ENCODE data around the gene MAPK1. TPM values are rescaled to one million over a fixed set of nuclear protein-coding genes. Genes with fewer than 3 reads are reported as not detected.
"Not testable (repeated sequence)": the region's sequence is repeated elsewhere in the genome, so short reads cannot be mapped to it uniquely, and the experiment has no call there.

Gene MAPK1
- total RNA-seq, 1 donor from 2014 or later: 101 TPM

DNA sequence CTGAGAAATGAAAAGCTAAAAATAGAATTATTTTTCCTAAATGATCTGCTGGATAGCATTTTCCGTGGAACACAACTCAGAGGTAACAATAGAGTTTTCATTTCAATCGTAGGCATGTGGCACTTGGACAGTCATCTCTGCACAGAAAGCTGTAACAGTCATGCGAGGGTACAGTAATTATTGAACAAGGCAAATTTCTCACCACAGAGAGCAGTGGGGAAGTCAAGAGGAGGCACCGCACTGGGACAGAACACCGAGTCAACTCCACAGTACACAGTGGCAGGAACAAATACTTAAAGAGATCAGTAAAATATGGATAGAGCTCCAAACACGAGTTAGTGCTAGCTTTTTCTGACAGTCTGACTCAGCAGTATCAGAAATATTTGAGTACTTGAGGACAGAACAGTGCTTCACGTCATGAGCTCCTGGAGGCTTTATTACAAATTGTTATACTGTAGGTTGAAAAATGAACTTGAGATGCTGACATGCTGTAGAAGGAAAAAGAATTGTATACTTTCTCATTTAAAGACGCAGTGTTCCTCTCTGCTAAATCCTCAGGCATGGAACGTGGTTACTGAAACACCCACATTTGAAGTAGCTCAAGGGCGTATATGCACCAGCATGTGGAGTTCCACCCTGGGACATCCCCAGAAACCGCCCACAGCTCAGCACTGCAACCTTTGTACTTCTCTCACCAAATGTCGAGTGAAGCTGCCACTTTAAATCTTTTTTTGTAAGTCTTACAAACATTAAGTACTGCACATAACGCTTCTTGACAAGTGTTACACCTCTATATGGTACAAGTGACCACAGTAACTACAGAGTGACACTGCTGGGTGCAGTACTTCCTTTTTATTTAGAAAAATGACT, 104.5 kb downstream of the MAPK1 start:
- peaks cover 71% of the 10 kb centered on the region for H3K36me3 Mint-ChIP-seq (ENCODE audit: low read depth)
- intact Hi-C loops (cut with micrococcal nuclease): loop anchor here (1.0 to 2.0 kb wide), 4 partner anchors 28 to 106 kb away; partner anchors contain the start of gene YPEL1
- H3K4me1 Mint-ChIP-seq: peaks cover 65% of the 10 kb centered on the region
- H3K9me3 Mint-ChIP-seq: no peaks in the 10 kb centered on the region
- H3K27me3 Mint-ChIP-seq: no peaks in the 10 kb centered on the region
- peak overlapping the region; percentile 73 for H3K27ac Mint-ChIP-seq
- peak overlapping the region; percentile 21 for H3K4me3 Mint-ChIP-seq
- DNase-seq: peak; percentile 78

DNA sequence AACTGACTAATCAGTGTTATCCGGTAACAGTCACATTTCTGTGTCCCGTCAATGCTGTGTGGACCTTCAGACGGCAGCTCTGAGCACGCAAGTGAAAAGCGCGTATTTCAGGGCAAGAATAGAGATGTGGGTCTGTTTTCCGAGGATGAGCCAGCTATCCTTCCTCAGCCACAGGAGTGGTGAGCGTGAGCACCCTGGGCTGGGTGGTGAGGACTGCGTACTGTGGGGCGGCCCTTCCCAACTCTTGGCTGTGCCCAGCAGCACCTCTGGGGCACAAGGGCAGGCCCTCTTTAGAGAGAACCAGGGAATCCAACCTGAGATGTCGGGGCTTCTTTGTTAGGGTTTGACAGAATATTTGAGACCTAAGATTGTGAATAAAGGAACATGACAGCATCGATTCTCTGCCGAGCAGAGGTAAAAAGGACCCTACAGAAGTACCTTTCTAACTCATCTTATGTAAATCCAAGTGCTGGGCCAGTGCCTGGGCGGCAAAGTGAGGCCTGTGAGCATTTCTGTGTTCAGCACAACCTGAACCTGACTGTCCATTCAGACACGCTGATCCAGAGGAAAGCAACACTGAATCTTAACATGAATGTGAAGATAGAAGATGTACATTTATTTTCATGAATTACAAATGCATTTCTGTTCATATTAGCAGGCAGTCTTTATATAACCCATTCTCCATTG, 105.3 kb downstream of the MAPK1 start:
- no peak overlapping the region for H3K4me3 Mint-ChIP-seq
- H3K27me3 Mint-ChIP-seq: no peaks in the 10 kb centered on the region
- no peaks in the 10 kb centered on the region for H3K9me3 Mint-ChIP-seq
- H3K4me1 Mint-ChIP-seq: peaks cover 59% of the 10 kb centered on the region
- intact Hi-C loops (cut with micrococcal nuclease): loop anchor here (1.0 to 2.0 kb wide), 3 partner anchors 27 to 107 kb away; partner anchors contain the start of gene YPEL1
- no peak overlapping the region for H3K27ac Mint-ChIP-seq
- peaks cover 69% of the 10 kb centered on the region for H3K36me3 Mint-ChIP-seq (ENCODE audit: low read depth)
- no peak for DNase-seq

DNA sequence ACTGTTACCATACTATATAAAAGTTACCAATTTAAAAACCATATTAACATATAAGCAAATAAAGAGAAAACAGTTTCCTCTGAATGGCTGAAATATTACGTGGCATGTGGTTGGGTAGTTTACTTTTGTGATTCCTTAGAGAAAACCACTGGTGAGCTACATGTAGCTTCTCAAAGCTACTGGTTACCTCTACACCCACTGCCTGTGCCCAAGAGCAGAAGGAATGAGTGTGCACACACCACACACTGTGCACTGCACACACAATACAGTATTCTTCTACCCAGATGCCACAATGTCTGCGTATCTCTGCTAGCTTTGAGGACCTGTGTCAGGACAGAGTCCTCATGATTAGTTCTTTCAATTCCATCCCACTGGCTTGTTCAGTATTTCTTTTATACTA, 106.4 kb downstream of the MAPK1 start:
- no peak for DNase-seq
- Mint-ChIP-seq H3K27me3 (no peaks in the 10 kb centered on the region), H3K36me3 (ENCODE audit: low read depth) (peaks cover 62% of the 10 kb centered on the region), H3K9me3 (no peaks in the 10 kb centered on the region), H3K4me3 (no peak overlapping the region), H3K27ac (no peak overlapping the region), H3K4me1 (peaks cover 49% of the 10 kb centered on the region)
- intact Hi-C loops (cut with micrococcal nuclease): no loop called here

DNA sequence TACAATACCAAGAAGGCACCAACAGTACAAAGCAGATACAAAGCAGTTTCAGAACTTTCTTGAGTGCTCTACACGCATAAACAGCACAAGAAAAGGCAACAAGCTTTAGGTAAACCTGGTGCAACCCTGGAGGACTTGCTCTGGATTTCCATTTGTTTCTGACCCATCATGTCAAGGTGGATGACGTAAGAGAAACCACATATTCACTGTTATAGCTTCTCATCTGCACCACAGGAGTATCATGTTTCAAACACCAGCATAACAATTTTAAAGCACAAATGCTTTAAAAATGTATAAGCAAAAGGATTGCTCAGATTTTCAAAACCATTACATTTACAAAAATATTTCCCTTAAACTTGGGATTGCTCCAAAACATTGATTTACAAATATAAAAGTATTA, 106.8 kb downstream of the MAPK1 start:
- peaks cover 59% of the 10 kb centered on the region for H3K36me3 Mint-ChIP-seq (ENCODE audit: low read depth)
- no peaks in the 10 kb centered on the region for H3K9me3 Mint-ChIP-seq
- no peaks in the 10 kb centered on the region for H3K27me3 Mint-ChIP-seq
- H3K27ac Mint-ChIP-seq: no peak overlapping the region
- intact Hi-C loops (cut with micrococcal nuclease): no loop called here
- no peak overlapping the region for H3K4me3 Mint-ChIP-seq
- peaks cover 48% of the 10 kb centered on the region for H3K4me1 Mint-ChIP-seq
- no peak for DNase-seq

DNA sequence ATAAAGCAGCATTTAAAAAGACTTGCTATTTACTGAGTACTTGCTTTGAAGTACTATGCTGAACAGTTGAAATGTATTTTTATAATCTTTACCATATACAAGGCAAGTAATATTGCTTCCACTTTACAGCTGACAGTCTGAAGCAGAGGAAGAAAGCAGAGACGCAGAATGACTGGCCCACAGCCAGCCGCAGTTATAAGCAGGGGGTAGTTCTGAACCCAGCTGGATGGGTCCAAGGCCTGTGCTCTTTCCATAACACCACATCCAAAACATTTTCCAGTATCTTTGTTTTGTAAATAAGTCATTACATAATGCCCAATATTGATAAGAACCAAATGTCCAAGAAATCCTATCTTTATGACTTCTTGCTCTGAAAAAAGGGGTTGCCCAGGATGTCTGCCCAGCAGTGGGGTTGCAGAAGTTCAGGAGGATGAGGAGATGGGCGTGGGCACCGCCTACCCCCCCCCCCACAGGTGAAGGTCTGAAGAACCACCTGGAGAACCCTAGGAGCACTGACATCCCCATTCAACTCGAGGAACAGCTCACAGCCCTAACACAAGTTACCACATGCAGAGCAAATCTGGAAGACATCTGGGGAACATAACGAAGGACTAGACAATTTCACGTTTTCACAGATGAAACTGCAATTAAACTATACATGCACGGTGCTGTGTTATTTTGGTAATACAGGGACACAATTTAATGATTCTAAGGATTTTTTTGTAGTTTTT, 107.6 kb downstream of the MAPK1 start:
- no peak for DNase-seq
- H3K4me3 Mint-ChIP-seq: no peak overlapping the region
- H3K4me1 Mint-ChIP-seq: peaks cover 41% of the 10 kb centered on the region
- H3K27ac Mint-ChIP-seq: no peak overlapping the region
- peaks cover 52% of the 10 kb centered on the region for H3K36me3 Mint-ChIP-seq (ENCODE audit: low read depth)
- intact Hi-C loops (cut with micrococcal nuclease): no loop called here
- no peaks in the 10 kb centered on the region for H3K9me3 Mint-ChIP-seq
- no peaks in the 10 kb centered on the region for H3K27me3 Mint-ChIP-seq

DNA sequence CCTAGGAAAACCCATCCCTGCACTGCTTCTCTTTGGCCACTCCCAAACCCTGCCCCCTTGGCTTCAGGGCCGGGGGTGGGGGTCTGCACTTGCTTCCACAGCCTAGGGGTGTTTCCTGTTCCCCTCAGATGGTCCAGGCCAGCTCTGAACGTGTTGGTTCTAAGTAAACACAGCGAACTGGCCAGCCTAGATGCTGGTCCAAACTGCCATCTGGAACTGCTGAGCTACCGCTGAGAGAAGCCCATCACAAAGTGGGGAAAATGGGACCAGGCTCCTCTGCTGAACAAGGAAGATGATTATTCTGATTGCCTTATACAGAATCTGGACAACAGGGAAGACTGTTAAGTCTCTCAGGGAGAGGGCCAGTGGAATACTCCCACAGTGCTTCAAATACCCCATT, 108.4 kb downstream of the MAPK1 start:
- peaks cover 48% of the 10 kb centered on the region for H3K36me3 Mint-ChIP-seq (ENCODE audit: low read depth)
- intact Hi-C loops (cut with micrococcal nuclease): no loop called here
- DNase-seq: no peak
- peaks cover 34% of the 10 kb centered on the region for H3K4me1 Mint-ChIP-seq
- no peaks in the 10 kb centered on the region for H3K27me3 Mint-ChIP-seq
- H3K9me3 Mint-ChIP-seq: no peaks in the 10 kb centered on the region
- H3K27ac Mint-ChIP-seq: no peak overlapping the region
- H3K4me3 Mint-ChIP-seq: no peak overlapping the region

DNA sequence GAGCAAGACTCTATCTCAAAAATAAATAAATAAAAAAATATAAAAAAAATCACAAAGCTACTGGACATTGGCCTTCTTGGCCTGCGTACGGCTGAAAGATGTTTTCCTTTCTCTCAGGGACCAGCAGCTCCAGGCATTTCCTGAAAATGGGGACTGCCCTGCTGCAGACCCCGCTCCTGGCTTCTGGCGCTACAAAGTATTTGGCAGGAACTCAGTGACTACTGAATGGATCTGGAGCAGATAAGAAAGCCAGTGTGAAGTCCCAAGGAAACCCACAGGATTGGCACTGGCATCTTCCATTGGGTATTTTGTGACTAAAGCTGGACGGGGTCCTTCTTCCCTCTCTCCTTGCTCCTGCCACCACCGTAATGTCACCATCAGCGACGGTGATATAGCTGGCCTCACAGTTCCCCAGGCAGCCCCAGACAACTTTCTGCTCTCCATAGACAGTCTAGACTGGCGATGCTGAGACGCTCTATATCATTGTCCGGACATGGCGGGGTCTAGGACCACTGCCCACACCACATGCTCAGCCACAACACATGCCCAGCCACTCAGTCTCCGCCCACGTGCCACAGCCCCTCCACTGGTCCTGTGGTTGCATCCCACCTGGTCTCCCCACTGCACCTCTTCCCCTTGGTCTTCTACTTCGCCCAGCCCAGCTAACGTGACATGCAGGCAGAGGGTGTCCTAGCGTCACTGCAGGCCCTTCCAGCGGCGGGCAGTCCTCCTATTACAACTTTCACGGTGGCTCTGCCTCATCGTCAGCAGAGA, 109.2 kb downstream of the MAPK1 start:
- intact Hi-C loops (cut with micrococcal nuclease): no loop called here
- H3K36me3 Mint-ChIP-seq (ENCODE audit: low read depth): peaks cover 41% of the 10 kb centered on the region
- no peak for DNase-seq
- no peaks in the 10 kb centered on the region for H3K9me3 Mint-ChIP-seq
- H3K27ac Mint-ChIP-seq: no peak overlapping the region
- H3K4me1 Mint-ChIP-seq: peaks cover 25% of the 10 kb centered on the region
- no peak overlapping the region for H3K4me3 Mint-ChIP-seq
- no peaks in the 10 kb centered on the region for H3K27me3 Mint-ChIP-seq

DNA sequence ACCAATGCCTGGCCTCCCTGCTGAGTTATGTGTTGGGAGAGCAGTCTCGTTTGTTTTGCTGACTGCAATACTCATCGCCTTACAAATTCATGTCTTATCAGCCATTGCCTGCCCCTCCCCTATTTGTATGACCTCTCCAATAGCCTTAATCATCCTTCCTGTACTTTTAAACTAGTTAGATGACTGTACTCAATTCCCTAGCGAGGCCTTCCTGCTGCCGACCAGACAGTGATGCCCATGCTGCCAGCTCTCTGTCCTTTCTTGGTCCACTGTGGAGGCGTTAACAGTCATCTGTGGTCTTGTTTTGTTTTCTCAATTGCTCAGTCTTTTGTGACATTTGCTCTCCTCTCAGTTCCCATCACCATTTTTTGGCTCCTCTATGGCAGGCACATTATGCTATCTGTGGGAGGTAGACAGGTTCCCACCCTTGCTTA, 111.6 kb downstream of the MAPK1 start:
- H3K9me3 Mint-ChIP-seq: no peaks in the 10 kb centered on the region
- H3K27ac Mint-ChIP-seq: no peak overlapping the region
- no peak for DNase-seq
- H3K27me3 Mint-ChIP-seq: no peaks in the 10 kb centered on the region
- H3K4me1 Mint-ChIP-seq: peaks cover 9% of the 10 kb centered on the region
- peaks cover 22% of the 10 kb centered on the region for H3K36me3 Mint-ChIP-seq (ENCODE audit: low read depth)
- no peak overlapping the region for H3K4me3 Mint-ChIP-seq
- intact Hi-C loops (cut with micrococcal nuclease): no loop called here

DNA sequence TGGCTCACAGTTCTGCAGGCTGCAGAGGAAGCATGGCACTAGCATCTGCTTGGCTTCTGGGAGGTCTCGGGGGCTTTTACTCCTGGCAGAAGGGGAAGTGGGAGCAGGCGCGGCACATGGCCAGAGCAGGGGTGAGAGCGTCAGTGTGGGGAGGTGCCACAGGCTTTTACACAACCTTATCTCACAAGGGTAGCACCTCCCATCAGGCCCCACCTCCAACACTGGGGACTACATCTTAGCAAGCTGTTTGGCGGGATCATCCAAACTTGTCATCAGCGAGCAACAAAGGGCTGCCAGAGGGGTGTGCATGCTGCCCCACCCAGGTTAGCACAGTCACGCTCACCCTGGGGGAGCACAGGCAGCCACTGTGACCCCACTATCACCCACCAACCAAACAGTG, 112.9 kb downstream of the MAPK1 start:
- Mint-ChIP-seq H3K27me3 (no peaks in the 10 kb centered on the region), H3K4me1 (peaks cover 3% of the 10 kb centered on the region), H3K27ac (no peak overlapping the region), H3K9me3 (no peaks in the 10 kb centered on the region), H3K36me3 (ENCODE audit: low read depth) (peaks cover 16% of the 10 kb centered on the region), H3K4me3 (no peak overlapping the region)
- no peak for DNase-seq
- intact Hi-C loops (cut with micrococcal nuclease): no loop called here

DNA sequence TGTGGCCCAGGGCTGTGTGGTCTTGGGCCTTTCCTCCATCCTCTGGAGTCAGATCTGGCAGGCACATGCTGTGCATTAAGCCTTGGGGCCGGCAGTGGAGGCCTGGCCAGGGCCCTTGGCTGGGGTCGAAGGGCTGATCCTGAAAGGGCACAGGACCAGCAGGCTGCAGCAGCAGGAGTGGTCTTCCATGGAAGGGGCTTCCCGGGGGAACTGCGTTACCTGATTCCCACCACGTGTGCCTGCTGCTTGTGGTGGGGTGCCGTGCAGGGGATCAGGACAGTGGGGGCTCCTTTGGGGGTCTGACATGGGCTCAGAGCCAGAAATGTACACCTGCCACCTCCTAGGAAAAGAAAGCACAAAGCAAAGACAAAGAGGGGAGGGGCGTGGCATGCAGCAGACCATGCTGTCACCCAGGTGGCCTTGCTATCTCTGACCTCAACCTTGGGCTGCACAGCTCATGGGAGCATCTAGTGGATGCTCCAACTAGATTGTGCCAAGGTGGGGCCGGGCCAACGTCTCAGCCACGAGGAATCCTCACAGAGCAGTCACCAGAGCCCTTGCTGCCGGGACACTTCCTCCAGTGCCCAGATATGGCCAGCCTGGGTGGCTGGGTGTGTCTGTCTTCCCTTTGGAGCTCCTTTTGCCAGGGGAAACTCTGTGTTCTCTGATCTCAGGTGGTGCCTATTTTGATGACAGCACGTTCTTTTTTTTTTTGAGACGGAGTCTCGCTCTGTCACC, 113.9 kb downstream of the MAPK1 start:
- Mint-ChIP-seq H3K27me3 (no peaks in the 10 kb centered on the region), H3K36me3 (ENCODE audit: low read depth) (peaks cover 11% of the 10 kb centered on the region), H3K4me3 (no peak overlapping the region), H3K9me3 (no peaks in the 10 kb centered on the region), H3K4me1 (peaks cover 3% of the 10 kb centered on the region), H3K27ac (no peak overlapping the region)
- no peak for DNase-seq
- intact Hi-C loops (cut with micrococcal nuclease): no loop called here

DNA sequence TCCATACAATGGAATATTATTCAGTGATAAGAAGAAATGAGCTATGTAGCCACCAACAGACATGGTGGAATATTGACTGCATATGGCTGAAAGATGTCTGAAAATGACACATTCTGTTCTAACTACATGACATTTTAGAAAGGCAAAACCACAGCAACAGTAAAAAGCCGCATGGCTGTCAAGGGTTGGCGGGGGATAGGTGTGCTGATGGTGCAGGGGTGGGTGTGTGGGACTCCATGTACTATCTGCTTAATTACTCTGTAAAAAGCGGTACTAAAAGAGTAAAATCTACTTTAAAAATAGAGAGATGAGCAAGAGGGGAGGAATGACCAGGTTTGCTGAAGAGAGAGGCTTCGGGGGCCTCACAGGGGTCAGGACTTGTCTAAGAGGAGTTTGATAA, 115.2 kb downstream of the MAPK1 start:
- intact Hi-C loops (cut with micrococcal nuclease): no loop called here

DNA sequence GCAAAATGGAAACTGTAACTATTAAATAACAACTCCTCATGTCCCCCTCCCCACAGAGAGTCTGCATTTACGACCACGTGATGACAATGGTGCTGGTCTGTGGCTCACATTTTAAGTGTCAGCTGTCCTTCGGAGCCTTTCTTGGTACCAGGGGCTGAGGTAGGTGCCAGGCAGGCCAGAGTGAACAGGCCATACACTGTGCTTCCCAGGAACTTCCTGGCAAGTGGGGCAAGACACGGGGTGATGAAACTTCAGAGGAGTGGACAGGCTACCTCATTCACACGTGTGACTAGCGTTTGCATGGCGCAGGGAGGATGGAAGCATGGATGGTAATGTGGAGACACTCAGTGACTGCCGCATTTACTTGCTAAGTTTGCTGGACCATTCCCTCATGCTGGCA, 121.5 kb downstream of the MAPK1 start:
- intact Hi-C loops (cut with micrococcal nuclease): no loop called here
- Mint-ChIP-seq H3K27me3 (peaks cover 2% of the 10 kb centered on the region), H3K9me3 (no peaks in the 10 kb centered on the region), H3K4me1 (no peaks in the 10 kb centered on the region), H3K27ac (no peak overlapping the region), H3K36me3 (ENCODE audit: low read depth) (no peaks in the 10 kb centered on the region), H3K4me3 (no peak overlapping the region)
- DNase-seq: no peak

More for the DNA sequence above, 115.2 kb downstream of the MAPK1 start:
- H3K4me1 Mint-ChIP-seq: peaks cover 3% of the 10 kb centered on the region
- no peak overlapping the region for H3K27ac Mint-ChIP-seq
- H3K27me3 Mint-ChIP-seq: no peaks in the 10 kb centered on the region
- no peak for DNase-seq
- H3K9me3 Mint-ChIP-seq: no peaks in the 10 kb centered on the region
- H3K4me3 Mint-ChIP-seq: no peak overlapping the region
- peaks cover 7% of the 10 kb centered on the region for H3K36me3 Mint-ChIP-seq (ENCODE audit: low read depth)

DNA sequence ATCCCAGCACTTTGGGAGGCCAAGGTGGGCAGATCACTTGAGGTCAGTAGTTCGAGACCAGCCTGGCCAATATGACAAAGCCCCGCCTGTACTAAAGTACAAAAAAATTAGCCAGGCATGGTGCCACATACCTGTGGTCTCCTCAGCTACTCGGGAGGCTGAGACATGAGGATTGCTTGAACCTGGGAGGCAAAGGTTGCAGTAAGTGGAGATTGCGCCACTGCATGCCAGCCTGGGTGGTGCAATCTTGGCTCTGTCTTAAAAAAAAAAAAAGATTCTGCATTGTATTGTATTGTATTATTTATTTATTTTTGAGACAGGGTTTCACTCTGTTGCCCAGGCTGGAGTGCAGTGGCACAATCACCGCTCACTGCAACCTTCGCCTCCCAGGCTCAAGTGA, 122.5 kb downstream of the MAPK1 start:
- H3K27me3 Mint-ChIP-seq; H3K4me3 Mint-ChIP-seq; intact Hi-C loops (cut with micrococcal nuclease); H3K9me3 Mint-ChIP-seq; H3K4me1 Mint-ChIP-seq; H3K27ac Mint-ChIP-seq; DNase-seq; H3K36me3 Mint-ChIP-seq (ENCODE audit: low read depth): not testable (repeated sequence)

Measured in activated CD4-positive, alpha-beta T cell treated with anti-CD3 and anti-CD28 coated beads, Interleukin-2, amount 10 ng/mL, durations not matched to agents 24 days and 14 days (primary cell).